HG02885 (cell line): ENCODE measurements around the gene PIK3AP1.
A peak's percentile ranks its signal among the peaks of the same experiment; 100 is the strongest.
"Not testable (repeated sequence)": the region's sequence is repeated elsewhere in the genome, so short reads cannot be mapped to it uniquely, and the experiment has no call there.

ENCODE experiments used
- ATAC-seq: cut with Tn5 transposase; IDR thresholded peaks from one replicate; pipeline ENCODE4 v1.9.1; 2021; ENCODE audit warnings: mild to moderate bottlenecking; ENCODE audit not compliant: unreplicated experiment, poor library complexity

The PIK3AP1 gene

DNA sequence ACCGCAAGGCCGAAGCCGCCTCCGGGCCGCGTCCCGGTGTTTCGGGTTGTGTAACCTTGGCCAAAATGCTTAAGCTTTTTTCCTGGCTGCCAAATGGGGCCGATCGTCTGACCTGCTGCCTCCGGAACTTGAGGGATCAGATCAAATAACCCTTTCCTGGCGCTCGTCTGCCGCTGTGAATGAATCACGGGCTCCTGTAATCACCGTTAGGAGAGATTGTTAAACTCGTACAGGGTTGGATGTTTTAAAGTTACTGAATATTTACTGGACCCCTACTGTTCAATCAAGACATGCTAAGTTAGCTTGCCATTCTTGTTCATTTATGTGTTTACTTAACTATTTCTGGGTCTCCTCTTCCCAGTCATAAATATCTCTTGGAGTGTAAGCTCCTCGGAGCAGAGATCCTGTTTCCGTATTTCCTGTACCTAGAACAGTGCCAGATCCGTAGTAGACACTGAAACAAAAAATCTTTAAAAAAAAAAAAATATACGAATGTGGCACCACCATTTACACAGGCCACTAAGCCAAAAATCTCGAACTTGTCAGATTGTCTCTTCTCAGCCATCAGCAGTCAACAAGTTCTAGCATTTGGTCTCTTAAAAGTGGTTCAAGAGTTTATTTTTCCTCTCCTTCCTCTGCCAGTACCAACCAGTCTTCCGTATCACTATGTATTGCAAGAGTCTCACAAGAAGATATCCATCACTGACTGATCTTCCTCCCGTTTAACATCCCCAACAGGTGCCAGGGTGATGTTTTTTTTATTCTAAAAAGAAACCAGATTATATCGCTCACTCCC lies 132.9 kb downstream of the PIK3AP1 start:
- no peak for ATAC-seq

- ATAC-seq: peak; percentile 77
Observed at GRCh38 chr10:96586419-96587263, 133.7 kb downstream of the PIK3AP1 start, which contains the start of gene TM9SF3. Gene TM9SF3, minus strand, starts transcription at chr10:96587012. Its CDS starts 177 bp downstream, at chr10:96586835.

DNA sequence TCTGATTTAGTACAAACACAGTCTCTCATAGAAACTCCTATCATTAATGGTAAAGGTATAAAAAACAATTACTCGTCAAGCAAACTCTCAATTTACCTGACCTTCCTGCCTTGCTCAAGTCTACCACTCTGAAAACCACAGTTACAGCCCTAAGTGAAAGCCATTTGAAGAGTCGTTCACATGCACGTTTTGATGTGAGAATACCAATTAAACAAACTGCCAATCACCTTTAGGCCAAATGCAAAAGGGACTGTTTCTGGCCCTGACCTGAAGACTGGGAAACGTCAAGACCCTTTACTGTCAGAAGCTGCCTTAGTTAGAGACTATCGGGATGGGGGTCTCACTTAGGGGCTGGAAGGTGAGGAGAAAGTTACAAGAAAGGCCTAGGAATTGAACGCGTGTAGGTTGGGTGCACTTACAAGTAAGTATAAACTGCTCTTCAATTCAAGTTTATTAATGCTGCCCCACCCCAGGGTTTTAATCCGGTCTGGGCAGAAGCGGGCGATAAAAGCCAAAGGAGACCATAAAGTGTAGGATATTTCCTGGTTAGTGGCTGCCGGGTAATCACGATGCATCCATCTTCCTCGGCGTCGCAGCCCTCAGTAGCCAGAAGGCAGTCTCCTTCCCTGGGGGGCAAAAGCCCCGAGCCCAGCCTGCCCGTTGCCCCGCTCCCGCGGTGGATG lies 134.4 kb downstream of the PIK3AP1 start:
- peak; percentile 13 for ATAC-seq

GRCh38 chr10:96584474-96584873 lies 135.8 kb downstream of the PIK3AP1 start:
- ATAC-seq: no peak

- ATAC-seq: no peak
Observed at GRCh38 chr10:96584035-96584434, 136.3 kb downstream of the PIK3AP1 start.

GRCh38 chr10:96579133-96579532 lies 141.2 kb downstream of the PIK3AP1 start:
- no peak for ATAC-seq

GRCh38 chr10:96578633-96579032 lies 141.7 kb downstream of the PIK3AP1 start:
- ATAC-seq: no peak

GRCh38 chr10:96578022-96578421 lies 142.3 kb downstream of the PIK3AP1 start:
- no peak for ATAC-seq

DNA sequence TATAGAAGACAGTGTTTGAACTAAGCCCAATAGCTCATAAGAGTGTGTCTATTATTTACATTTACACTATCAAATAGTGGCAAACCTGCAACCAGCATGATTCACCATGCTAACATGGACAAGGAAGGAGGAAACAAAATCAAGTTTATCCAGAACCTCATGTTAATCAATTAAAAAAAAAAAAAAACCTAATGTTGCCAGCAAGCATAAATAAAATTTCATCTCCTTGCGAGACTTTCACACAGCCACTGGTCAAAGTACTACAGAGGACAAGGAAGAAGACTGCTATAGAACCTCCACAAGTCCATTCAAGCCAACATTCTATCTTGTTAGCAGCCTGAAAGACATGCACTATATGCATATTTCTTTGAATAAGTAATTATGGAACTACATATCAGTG lies 143.2 kb downstream of the PIK3AP1 start:
- no peak for ATAC-seq

- no peak for ATAC-seq
Observed at GRCh38 chr10:96576277-96576980, 143.9 kb downstream of the PIK3AP1 start.

DNA sequence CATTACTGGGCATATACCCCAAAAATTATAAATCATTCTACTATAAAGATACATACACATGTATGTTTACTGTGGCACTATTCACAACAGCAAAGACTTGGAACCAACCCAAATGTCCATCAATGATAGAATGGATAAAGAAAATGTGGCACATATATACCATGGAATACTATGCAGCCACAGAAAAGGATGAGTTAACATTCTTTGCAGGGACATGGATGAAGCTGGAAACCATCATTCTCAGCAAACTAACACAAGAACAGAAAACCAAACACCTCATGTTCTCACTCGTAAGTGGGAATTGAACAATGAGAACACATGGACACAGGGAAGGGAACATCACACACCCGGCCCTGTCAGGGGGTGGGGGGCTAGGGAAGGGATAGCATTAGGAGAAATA lies 145.8 kb downstream of the PIK3AP1 start:
- not testable (repeated sequence) for ATAC-seq

DNA sequence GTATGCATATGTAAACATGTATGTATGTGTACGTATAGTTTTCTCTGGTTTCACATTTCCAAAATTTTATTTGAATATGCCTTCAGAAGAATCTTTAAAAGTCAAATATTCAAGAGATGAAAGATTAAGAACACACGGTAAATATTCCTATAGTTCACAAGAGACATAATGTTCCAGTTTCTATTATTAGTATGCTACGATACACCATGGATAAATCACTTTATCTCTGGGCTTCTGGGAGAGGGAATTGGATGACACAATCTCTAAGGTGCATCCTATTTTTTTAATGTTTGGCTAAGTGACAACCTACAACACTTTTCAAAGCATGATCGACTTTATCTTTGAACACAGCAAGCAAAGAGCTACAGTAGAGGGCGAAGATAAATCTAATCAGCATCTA lies 147.3 kb downstream of the PIK3AP1 start:
- no peak for ATAC-seq

GRCh38 chr10:96570983-96571964 lies 149.0 kb downstream of the PIK3AP1 start:
- no peak for ATAC-seq

DNA sequence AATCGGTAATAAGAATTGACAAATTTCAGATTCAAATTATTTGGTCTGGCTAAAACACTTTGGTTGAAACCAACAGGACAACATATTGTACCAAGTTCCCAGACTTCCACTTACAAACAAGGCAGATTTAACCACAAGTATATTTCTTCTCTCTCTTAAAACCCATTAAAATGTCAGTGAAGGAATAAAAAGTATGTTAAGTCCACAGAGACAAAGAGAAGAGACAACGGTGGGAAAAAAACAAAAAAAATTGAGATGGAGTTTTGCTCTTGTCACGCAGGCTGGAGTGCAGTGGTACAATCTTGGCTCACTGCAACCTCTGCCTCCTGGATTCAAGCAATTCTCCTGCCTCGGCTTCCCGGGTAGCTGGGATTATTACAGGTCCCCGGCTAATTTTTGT lies 149.8 kb downstream of the PIK3AP1 start:
- ATAC-seq: no peak

DNA sequence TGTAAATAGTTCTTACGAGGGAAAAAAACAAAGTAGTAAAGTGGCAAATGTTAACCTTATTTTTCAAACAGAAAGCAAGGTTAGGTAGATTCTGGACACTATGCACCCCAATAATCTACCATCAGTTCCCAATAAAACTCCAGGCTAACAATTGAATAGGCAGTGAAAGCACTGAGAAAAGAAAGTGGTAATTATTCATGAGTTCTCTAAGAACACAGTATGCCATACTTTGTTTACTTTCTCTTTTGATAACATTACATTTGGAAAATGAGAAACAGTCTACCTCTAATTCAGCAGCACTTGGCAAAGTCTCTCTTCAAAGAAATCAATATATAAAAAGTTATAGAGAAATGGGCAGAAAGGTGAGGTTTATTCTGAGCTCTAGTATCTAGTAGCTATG lies 151.9 kb downstream of the PIK3AP1 start:
- ATAC-seq: no peak

DNA sequence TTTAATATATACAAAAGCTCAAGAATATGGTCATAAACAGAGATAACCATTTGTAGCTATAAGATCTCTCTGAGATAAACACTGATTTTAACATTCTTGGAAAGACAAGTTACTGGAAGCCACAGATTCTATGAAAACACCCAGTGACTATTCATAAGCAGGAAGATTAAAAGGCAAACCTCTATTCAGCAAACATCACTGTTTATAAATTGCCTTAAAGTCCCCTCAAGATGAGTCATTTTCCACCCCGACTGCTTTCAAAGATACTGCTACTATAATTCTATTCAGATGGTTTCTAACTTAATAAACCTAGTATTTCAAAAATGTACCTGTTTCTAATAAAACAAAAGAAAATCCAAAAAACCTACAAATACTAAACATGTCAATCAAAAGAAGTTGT lies 154.5 kb downstream of the PIK3AP1 start:
- no peak for ATAC-seq

- no peak for ATAC-seq
Observed at GRCh38 chr10:96560966-96561887, 159.1 kb downstream of the PIK3AP1 start.

- ATAC-seq: no peak
Observed at GRCh38 chr10:96560489-96560888, 159.8 kb downstream of the PIK3AP1 start.
